HepG2 (cell line): ENCODE results near the gene HAPLN3.

Experiments
- ELF4 ChIP-seq: sonication (generic); formaldehyde crosslinking; IDR thresholded peaks from 2 replicates; pipeline ENCODE4 v1.5.0; 2020; ENCODE audit warnings: missing genetic modification reagents, mild to moderate bottlenecking, moderate library complexity, borderline replicate concordance
- MAFF ChIP-seq: IDR thresholded peaks from 2 replicates; pipeline ENCODE4 v1.6.1; 2011; ENCODE audit warnings: low read depth, low read length, improper control_type of control experiment
- PTBP1 ChIP-seq: fragments of 200-400 bp; formaldehyde crosslinking; IDR thresholded peaks from 2 replicates; pipeline ENCODE4 v1.6.1; 2018; ENCODE audit warnings: low read length, low read depth; ENCODE audit not compliant: poor library complexity, severe bottlenecking
- ZNF530 ChIP-seq: sonication (generic); formaldehyde crosslinking; IDR thresholded peaks from 2 replicates; pipeline ENCODE4 v1.5.0; 2020; ENCODE audit warnings: low read depth, mild to moderate bottlenecking, missing genetic modification reagents
- TF ChIP-seq, protein P1 (sequence below): sonication (generic); formaldehyde crosslinking; IDR thresholded peaks from 2 replicates; pipeline ENCODE4 v1.5.0; 2020; ENCODE audit warnings: mild to moderate bottlenecking, missing genetic modification reagents, moderate library complexity

DNA sequence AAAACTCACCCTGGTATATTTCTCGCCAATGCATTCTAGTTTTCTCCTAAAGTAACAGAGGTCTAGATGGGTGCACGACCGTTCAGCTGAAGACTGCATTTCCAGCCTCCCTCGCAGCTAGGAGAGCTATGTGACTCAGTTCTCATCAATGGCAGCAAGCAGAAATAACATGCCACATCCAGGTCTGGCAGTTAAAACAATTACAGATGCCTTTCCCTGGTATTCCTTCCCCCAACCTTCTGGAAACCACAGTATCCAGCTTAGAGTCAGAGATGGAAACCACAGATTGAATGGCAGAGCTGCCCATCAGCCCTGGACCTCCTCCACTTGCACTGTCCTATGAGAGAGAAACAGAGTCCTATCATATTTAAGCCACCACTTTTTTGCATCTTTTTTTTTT lies 4.8 kb downstream of the HAPLN3 start:
- TF ChIP-seq MAFF (no peak), ZNF530 (CRISPR knock-in tag) (no peak), ELF4 (no peak), PTBP1 (no peak)
- TF ChIP-seq, protein P1, sequence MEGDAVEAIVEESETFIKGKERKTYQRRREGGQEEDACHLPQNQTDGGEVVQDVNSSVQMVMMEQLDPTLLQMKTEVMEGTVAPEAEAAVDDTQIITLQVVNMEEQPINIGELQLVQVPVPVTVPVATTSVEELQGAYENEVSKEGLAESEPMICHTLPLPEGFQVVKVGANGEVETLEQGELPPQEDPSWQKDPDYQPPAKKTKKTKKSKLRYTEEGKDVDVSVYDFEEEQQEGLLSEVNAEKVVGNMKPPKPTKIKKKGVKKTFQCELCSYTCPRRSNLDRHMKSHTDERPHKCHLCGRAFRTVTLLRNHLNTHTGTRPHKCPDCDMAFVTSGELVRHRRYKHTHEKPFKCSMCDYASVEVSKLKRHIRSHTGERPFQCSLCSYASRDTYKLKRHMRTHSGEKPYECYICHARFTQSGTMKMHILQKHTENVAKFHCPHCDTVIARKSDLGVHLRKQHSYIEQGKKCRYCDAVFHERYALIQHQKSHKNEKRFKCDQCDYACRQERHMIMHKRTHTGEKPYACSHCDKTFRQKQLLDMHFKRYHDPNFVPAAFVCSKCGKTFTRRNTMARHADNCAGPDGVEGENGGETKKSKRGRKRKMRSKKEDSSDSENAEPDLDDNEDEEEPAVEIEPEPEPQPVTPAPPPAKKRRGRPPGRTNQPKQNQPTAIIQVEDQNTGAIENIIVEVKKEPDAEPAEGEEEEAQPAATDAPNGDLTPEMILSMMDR, result no peak
